Esophagus muscularis mucosa (tissue), 3 donors: ENCODE measurements around the gene MSANTD4.

Experiments used
- CTCF ChIP-seq, 3 experiments: fragments of 200-600 bp in 2 of 3; fragments of 450-650 bp in 1 of 3; sonication (generic) in 2 of 3; IDR thresholded peaks; one replicate each; pipeline ENCODE4 v1.5.1; 2017 to 2019; ENCODE audit warnings: antibody characterized with exemption in 3 of 3, mild to moderate bottlenecking in 2 of 3, moderate library complexity in 1 of 3
- POLR2A ChIP-seq: fragments of 450-650 bp; IDR thresholded peaks from one replicate; pipeline ENCODE4 v1.6.1; 2017; ENCODE audit warnings: antibody characterized with exemption, moderate library complexity, mild to moderate bottlenecking, low read depth

GRCh38 chr11:105968021-105968697 is 53.9 kb downstream of the MSANTD4 start:
- TF ChIP-seq CTCF (IDR thresholded peaks at IDR 0.05) (no peak), POLR2A (no peak)
